Suprapubic skin (tissue), 4 donors: ENCODE measurements around the gene CUL9.

Experiments
- CTCF ChIP-seq, 2 donors: fragments of 200-600 bp in 1 of 2; fragments of 450-650 bp in 1 of 2; sonication (generic) in 1 of 2; IDR thresholded peaks; one replicate each; pipeline ENCODE4 v1.5.1; 2016 to 2019; ENCODE audit warnings: antibody characterized with exemption in 2 of 2, mild to moderate bottlenecking in 1 of 2, moderate library complexity in 1 of 2
- EP300 ChIP-seq: sonication (generic); formaldehyde crosslinking; IDR thresholded peaks from one replicate; pipeline ENCODE4 v1.6.1; 2017; ENCODE audit warnings: antibody characterized with exemption
- POLR2A ChIP-seq, 2 donors: fragments of 450-650 bp; IDR thresholded peaks; one replicate each; pipeline ENCODE4 v1.6.1; 2017; ENCODE audit warnings: antibody characterized with exemption in 2 of 2, mild to moderate bottlenecking in 2 of 2, moderate library complexity in 2 of 2
- POLR2AphosphoS5 ChIP-seq, 3 donors: sonication (generic); formaldehyde crosslinking; IDR thresholded peaks; one replicate each; pipeline ENCODE4 v1.6.1; 2017; ENCODE audit warnings: antibody characterized with exemption in 3 of 3

- TF ChIP-seq CTCF (IDR thresholded peaks at IDR 0.05) (no peak), POLR2A (IDR thresholded peaks at IDR 0.05) (no peak), EP300 (no peak), POLR2AphosphoS5 (IDR thresholded peaks at IDR 0.05) (no peak)
These were observed 4.0 kb downstream of the CUL9 start for GRCh38 chr6:43186019-43186418.
